ENCODE results near the gene MERTK. TPM values are rescaled to one million over a fixed set of nuclear protein-coding genes. Genes with fewer than 3 reads are reported as not detected.
A peak's percentile ranks its signal among the peaks of the same experiment; 100 is the strongest.

Gene MERTK
- total and polyA plus RNA-seq, 2 of the 13 experiments (the other 11 are each of a cell fraction or from before 2014, with no cell fraction given): 37.3 to 44.7 TPM

DNA sequence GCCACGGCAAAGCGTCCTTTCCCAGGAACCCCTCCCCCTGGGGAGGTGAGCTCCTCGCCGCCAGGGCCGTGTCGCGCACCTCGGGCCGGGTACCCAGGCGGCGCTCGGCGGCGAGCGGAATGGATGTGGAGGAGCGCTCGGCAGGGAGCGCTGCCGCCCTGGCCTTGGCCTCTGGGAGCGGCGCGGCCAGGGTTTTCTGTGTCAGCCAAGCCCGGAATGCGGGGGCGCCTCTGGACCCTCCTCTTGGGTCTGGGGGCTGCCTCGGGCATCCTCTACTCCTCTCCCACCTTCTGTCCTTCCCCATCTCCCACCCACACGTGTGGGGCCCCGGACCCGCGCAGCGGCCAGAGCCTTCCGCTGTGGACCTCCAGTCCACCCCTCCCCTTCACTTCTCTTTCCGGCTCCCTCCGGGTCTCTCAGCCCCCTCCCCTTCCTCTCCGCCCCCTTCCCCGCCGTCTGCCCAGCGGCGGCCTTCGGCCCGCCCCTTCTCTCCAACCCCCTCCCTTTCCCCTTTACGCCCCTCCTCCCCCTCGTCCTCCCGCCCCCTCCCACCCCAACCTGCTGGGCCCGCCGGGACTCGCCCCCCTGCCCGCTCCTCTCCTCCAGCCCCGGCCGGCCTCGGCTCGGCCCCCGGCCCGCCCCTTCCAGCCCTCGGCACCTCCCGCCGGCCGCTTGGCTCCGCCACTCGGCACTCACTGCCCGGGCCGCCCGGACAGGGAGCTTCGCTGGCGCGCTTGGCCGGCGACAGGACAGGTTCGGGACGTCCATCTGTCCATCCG, at the start of gene MERTK (continued):
- TF ChIP-seq ZBTB20 (CRISPR knock-in tag; IDR thresholded peaks at IDR 0.05; ENCODE audit: borderline replicate concordance, low read depth): no peak
- TF ChIP-seq FIP1L1 (IDR thresholded peaks at IDR 0.05; ENCODE audit: borderline replicate concordance, insufficient read depth, low read depth, low read length): no peak
- TF ChIP-seq MED8 (CRISPR knock-in tag; IDR thresholded peaks at IDR 0.05; ENCODE audit: insufficient replicate concordance): no peak
- TF ChIP-seq ZFP36L1 (CRISPR knock-in tag; IDR thresholded peaks at IDR 0.05): 0 out of 2 replicates have a peak, but pooled peaks have one; percentile 40
- no peak for TF ChIP-seq PHB2 (IDR thresholded peaks at IDR 0.05; ENCODE audit: partially characterized antibody)
- TF ChIP-seq ZNF720 (CRISPR knock-in tag; IDR thresholded peaks at IDR 0.05): no peak
- TF ChIP-seq, protein P1, sequence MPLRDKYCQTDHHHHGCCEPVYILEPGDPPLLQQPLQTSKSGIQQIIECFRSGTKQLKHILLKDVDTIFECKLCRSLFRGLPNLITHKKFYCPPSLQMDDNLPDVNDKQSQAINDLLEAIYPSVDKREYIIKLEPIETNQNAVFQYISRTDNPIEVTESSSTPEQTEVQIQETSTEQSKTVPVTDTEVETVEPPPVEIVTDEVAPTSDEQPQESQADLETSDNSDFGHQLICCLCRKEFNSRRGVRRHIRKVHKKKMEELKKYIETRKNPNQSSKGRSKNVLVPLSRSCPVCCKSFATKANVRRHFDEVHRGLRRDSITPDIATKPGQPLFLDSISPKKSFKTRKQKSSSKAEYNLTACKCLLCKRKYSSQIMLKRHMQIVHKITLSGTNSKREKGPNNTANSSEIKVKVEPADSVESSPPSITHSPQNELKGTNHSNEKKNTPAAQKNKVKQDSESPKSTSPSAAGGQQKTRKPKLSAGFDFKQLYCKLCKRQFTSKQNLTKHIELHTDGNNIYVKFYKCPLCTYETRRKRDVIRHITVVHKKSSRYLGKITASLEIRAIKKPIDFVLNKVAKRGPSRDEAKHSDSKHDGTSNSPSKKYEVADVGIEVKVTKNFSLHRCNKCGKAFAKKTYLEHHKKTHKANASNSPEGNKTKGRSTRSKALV (CRISPR knock-in tag; IDR thresholded peaks at IDR 0.05): 0 out of 2 replicates have a peak, but pooled peaks have one; percentile 57
- peak; percentile 82 for TF ChIP-seq TGIF2 (CRISPR knock-in tag; IDR thresholded peaks at IDR 0.05)
- TF ChIP-seq, protein P2, sequence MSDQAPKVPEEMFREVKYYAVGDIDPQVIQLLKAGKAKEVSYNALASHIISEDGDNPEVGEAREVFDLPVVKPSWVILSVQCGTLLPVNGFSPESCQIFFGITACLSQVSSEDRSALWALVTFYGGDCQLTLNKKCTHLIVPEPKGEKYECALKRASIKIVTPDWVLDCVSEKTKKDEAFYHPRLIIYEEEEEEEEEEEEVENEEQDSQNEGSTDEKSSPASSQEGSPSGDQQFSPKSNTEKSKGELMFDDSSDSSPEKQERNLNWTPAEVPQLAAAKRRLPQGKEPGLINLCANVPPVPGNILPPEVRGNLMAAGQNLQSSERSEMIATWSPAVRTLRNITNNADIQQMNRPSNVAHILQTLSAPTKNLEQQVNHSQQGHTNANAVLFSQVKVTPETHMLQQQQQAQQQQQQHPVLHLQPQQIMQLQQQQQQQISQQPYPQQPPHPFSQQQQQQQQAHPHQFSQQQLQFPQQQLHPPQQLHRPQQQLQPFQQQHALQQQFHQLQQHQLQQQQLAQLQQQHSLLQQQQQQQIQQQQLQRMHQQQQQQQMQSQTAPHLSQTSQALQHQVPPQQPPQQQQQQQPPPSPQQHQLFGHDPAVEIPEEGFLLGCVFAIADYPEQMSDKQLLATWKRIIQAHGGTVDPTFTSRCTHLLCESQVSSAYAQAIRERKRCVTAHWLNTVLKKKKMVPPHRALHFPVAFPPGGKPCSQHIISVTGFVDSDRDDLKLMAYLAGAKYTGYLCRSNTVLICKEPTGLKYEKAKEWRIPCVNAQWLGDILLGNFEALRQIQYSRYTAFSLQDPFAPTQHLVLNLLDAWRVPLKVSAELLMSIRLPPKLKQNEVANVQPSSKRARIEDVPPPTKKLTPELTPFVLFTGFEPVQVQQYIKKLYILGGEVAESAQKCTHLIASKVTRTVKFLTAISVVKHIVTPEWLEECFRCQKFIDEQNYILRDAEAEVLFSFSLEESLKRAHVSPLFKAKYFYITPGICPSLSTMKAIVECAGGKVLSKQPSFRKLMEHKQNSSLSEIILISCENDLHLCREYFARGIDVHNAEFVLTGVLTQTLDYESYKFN (CRISPR knock-in tag; conservative IDR thresholded peaks at IDR 0.05): peak; percentile 43
- TF ChIP-seq KDM5B (CRISPR knock-in tag; IDR thresholded peaks at IDR 0.05; ENCODE audit: borderline replicate concordance): no peak
- 0 out of 2 replicates have a peak, but pooled peaks have one; percentile 45 for TF ChIP-seq HNRNPL (IDR thresholded peaks at IDR 0.05; ENCODE audit: low read depth, low read length)
- no peak for TF ChIP-seq JUNB (CRISPR knock-in tag; IDR thresholded peaks at IDR 0.05; ENCODE audit: borderline replicate concordance)
- TF ChIP-seq, protein P3, sequence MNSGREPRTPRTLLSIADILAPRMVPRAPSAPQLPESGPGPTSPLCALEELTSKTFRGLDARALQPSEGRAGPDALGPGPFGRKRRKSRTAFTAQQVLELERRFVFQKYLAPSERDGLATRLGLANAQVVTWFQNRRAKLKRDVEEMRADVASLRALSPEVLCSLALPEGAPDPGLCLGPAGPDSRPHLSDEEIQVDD (CRISPR knock-in tag; IDR thresholded peaks at IDR 0.05; ENCODE audit: borderline replicate concordance): no peak
- TF ChIP-seq RFX5 (IDR thresholded peaks at IDR 0.05; ENCODE audit: low read depth, low read length): no peak; the same call in 1 of the 2 replicates
- 0 out of 2 replicates have a peak, but pooled peaks have one; percentile 47 for TF ChIP-seq SP4 (CRISPR knock-in tag; IDR thresholded peaks at IDR 0.05)
- TF ChIP-seq, protein P4, sequence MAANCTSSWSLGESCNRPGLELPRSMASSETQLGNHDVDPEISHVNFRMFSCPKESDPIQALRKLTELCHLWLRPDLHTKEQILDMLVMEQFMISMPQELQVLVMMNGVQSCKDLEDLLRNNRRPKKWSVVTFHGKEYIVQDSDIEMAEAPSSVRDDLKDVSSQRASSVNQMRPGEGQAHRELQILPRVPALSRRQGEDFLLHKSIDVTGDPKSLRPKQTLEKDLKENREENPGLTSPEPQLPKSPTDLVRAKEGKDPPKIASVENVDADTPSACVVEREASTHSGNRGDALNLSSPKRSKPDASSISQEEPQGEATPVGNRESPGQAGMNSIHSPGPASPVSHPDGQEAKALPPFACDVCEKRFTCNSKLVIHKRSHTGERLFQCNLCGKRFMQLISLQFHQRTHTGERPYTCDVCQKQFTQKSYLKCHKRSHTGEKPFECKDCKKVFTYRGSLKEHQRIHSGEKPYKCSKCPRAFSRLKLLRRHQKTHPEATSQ (CRISPR knock-in tag; IDR thresholded peaks at IDR 0.05; ENCODE audit: borderline replicate concordance): no peak
- no peak for TF ChIP-seq ZNF292 (CRISPR knock-in tag; IDR thresholded peaks at IDR 0.05; ENCODE audit: borderline replicate concordance, low read depth)
- no peak; the same call in 1 of the 2 replicates for TF ChIP-seq SOX13 (IDR thresholded peaks at IDR 0.05)
- TF ChIP-seq SOX13 (CRISPR knock-in tag; conservative IDR thresholded peaks at IDR 0.05 in 1 of 2, IDR thresholded peaks at IDR 0.05 in 1 of 2): peak in 1 of 2 experiments; percentile 47; a peak in 2 of 4 replicates
- 0 out of 2 replicates have a peak, but pooled peaks have one; percentile 18 for TF ChIP-seq ZNF878 (CRISPR knock-in tag; IDR thresholded peaks at IDR 0.05)
